GM19238 (cell line): ENCODE measurements around the gene ZNF581.

Experiments
- DNase-seq: peaks from one replicate; pipeline ENCODE4 v3.0.0; 2011; ENCODE audit warnings: low spot score; ENCODE audit not compliant: insufficient read length

ZNF581 gene

GRCh38 chr19:55648585-55649267 is 5.3 kb downstream of the ZNF581 start:
- no peak for DNase-seq

DNA sequence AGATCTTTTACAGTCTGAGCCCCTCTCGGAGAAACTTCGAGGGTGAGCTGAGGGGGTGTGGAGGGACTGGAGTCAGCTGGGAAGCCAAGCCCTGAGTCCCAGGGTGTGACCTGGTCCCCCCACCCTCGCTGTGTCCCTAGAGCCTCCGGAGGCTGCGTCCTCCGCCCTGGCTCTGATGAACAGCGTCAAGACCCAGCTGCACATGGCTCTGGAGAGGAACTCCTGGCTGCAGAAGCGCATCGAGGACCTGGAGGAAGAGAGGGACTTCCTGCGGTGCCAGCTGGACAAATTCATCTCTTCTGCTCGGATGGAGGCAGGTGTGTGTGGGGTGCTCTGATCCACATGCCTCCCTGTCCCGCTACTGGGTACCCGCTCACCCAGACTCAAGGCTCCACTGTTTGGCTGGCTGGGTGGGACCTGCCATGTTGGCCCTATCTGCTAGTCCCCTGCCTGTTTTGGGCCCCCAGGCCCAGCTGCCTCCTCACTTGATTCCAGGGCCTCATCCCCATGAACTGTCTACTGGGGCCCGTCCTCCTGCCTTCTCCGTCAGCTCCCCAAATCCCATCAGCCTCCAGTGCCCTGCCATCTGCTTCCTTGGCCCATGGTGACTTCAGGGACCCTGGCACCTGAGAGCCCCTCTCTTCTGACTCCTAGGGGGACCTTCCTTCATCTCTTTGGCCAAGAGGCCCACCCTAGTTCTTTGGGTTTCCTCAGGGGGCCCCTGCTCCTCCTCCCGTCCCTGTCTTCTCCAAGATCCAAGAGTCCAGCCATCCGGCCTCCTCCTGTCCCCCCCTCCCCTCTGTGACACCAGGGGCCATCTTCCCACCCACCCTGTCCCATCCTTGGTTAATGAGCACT is 6.0 kb downstream of the ZNF581 start:
- no peak for DNase-seq

GRCh38 chr19:55650126-55650557 is 6.7 kb downstream of the ZNF581 start:
- no peak for DNase-seq

DNA sequence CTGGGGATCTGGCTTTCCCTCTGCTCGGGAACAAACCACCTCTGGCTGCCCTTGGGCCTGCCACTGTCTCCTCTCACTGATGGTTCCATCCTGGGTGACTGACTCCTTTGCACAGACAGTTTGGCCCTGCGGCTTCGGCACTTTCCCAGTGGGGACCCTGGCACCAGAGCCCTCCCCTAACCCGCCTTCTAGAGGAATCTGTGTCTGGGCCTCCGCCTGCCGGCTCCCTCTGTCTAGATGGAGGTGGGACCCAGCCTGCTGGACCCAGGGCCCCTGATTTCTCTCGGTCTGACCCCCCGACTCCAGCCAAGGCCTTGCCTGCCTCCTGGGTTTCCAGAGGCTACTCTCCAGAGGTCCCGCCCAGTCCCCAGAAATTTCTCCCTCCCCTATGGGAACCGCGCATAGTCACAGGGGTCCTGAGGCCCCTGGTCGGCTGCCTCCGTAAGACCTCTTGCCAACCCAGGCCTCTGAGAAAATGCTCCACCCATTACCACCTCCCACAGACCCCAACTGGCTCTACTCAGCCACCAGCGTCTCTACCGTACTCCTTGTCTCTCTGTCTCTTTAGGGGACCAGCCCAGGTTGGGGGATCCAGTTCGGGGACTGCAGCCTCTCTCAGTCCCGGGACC is 7.3 kb downstream of the ZNF581 start:
- DNase-seq = no peak

DNA sequence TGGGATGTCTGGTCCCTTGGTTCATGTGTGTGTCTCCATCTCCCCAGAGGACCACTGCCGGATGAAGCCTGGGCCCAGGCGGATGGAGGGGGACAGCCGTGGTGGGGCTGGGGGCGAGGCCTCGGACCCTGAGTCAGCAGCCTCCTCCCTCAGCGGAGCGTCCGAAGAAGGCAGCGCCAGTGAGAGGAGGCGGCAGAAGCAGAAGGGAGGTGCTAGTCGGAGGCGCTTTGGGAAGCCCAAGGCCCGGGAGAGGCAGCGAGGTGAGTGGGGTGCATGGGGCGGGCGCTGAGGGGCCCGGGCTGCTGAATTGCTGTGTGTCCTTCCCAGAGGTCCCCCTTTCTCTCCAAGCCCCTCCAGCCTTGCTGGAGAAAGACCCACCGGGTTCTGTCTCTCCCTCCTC is 7.8 kb downstream of the ZNF581 start:
- no peak for DNase-seq

GRCh38 chr19:55652311-55653128 is 9.1 kb downstream of the ZNF581 start:
- DNase-seq = no peak

- peak; percentile 98 for DNase-seq
Observed at GRCh38 chr19:55653651-55654322, 10.3 kb downstream of the ZNF581 start.

DNA sequence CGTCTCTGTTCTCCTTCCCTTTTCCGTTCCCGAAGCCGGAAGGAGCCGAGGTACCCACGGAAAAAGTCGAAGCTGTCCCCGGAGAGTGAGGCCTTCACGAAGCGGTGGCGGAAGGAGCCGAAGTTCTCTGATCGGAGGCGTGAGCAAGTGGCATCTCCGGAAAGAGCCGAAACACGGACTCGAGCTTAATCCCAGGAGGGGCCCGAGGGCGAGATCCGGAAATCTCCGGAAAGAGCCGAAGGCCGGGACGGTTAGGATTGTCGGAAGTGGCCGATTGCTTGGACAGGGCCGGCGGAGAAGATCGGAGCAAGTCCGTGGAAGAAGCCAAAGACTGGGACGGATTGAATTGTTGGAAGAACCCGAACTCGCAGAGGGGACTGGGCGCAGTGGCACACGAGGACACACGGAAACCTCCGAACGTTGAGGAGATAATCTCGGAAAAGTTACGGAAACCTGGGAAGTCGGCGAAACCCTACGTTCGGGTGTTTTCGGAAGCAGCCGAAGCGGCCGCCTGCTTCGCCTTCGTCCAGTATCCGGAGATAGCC is 10.9 kb downstream of the ZNF581 start:
- DNase-seq = peak; percentile 86

DNA sequence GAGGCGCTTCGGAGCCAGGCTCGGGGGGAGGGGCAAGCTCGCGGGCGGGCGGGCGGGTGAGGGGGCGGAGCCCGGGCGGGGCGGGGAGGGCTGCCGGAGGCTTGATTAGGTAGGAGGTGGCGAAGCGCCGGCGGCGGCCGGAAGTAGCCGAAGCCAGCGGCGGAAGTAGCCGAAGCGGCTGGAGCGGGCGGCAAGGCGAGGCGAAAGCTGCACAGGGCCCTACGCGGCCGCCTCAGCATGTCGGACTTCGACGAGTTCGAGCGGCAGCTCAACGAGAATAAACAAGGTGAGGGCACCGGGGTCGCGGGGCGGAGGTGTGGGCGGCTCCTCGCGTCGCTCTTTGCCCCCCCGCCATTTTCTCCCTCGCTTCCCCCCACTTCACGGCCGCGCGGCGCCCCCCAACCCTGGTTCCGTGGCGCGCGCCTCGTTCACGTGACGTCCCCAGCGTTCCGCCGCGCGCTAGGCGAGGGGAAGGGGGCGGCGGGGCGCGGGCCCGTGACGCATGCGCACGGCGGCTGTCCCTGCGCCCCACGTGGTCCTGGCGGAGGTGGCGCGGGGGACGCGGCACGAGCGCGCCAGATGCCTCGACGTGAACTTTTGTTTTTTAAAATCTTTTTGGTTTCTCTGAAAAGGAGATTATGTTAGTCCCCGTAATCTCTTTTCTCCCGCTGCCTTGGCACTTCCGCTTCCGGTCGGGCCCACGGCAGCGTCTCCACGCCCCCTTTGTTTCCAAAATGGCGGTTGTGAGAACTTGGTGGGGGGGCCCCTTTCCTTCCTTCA is 11.6 kb downstream of the ZNF581 start, which contains the start of gene U2AF2:
Gene U2AF2 (plus strand): TSS at position 168 of the 780 bp plus-strand sequence. CDS start 70 bp downstream, at position 238.
- DNase-seq = peak; percentile 79

- DNase-seq = no peak
Observed at GRCh38 chr19:55655648-55656040, 12.2 kb downstream of the ZNF581 start.

DNA sequence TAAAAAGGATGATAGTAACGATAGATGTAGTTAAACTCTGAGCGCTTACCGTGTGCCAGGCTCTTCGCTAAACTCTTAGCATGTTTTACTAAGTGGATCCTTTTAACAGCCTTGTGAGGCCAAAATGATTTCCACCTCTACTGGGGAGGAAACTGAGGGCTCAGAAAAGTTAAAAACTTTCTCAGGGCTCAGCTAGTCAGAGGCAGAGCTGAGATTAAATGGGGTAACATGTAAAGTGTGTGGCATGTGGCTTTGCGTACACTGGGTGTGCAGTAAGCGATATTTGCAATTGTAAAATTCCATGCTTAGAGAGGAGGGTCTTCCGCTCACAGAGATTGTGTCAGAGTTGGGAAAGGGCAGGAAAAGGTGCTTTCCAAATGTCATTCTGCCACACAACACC is 13.1 kb downstream of the ZNF581 start:
- DNase-seq = no peak

GRCh38 chr19:55656988-55657747 is 13.7 kb downstream of the ZNF581 start:
- DNase-seq = no peak

DNA sequence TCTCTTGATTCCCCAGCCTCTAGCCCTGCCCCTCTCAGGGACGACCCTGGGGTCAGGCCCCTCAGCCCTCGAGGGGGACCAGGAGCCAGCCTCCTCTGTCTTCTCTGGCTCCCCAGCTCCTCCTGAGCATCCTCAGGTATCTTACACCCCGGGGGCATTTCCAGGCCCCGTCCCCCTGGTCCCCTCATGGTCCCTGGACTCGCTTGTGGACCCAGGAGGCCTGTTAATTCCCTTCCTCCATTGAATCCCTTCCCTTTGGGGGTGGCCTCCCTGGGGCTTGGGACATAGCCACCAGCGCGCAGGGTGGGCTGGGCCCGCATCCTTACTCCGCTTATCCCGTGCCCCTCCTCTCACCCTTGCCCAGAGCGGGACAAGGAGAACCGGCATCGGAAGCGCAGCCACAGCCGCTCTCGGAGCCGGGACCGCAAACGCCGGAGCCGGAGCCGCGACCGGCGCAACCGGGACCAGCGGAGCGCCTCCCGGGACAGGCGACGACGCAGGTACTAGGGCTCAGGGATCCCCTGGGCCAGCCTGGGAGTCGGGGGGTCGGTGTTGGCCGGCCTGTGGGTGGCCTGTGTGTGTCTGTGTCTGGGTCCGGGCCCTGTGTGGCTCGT is 15.5 kb downstream of the ZNF581 start:
- DNase-seq = no peak

DNA sequence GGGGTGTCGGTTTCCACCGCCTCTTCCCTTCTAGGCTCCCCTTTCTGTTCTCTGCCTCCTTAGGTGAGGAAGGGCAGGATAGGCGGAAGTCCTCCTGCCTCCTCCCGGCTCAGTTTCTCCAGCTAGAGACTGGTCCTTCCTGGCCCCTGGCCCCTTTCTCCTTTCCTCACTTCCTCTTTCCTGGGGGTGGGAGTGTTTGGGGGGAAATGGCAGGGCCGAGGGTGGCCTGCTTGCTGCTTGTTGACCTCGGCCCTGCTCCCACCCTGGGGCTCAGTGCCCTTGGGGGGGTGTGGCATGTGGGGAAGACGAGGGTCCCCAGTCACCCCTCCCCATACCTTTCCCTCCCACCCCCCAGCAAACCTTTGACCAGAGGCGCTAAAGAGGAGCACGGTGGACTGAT is 16.4 kb downstream of the ZNF581 start:
- DNase-seq = no peak

DNA sequence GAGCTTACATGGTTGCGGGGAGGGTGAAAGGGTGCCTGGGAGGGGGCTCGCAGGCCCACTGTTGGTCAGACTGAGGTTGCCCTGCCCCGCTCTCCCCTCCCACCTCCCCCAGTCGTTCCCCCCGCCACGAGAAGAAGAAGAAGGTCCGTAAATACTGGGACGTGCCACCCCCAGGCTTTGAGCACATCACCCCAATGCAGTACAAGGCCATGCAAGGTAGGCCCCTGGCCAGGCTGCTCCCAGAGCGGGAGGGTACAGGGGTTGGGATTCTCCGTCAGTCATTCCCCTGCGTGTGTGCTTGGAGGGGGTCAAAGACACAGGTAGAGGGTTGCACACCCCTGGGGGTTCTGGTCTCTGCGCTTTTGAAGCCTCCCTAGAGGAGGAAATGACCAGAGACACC is 17.0 kb downstream of the ZNF581 start:
- no peak for DNase-seq

DNA sequence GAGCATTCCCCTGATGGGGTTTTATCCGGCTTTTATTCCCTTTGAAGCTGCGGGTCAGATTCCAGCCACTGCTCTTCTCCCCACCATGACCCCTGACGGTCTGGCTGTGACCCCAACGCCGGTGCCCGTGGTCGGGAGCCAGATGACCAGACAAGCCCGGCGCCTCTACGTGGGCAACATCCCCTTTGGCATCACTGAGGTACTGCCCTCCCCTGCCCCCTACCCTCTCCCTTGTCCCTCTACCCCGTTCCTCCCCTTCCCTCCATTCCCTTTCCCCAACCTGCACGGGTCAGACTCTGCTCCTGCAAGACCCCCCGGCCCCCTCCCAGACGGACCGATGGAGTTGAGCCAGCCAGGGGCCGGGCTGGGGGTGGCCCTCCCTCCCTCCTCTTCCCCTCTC is 17.5 kb downstream of the ZNF581 start:
- DNase-seq = no peak

DNA sequence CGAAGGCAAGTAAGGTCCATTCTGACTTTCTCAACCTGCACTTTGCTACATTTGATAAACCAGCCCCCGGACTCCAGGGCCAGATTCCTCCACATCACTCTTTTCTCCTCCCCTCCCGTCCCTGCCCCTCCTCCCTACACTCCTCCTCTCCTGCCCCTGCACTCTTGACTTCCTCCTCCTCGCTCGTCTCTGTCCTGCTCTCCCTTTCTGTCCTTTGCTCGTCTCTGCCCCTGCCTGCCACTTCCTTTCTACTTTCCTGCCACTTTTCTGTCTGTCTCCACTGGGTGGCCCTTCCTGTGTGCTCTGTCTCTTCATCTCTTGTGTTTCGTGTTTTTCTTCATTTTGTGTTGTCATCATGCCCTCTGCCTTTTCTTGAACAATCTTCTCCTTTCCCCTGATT is 18.4 kb downstream of the ZNF581 start:
- no peak for DNase-seq

GRCh38 chr19:55663846-55664536 is 20.5 kb downstream of the ZNF581 start:
- DNase-seq = no peak
